ENCODE data around the gene GUCY1A1.

GUCY1A1 gene

DNA sequence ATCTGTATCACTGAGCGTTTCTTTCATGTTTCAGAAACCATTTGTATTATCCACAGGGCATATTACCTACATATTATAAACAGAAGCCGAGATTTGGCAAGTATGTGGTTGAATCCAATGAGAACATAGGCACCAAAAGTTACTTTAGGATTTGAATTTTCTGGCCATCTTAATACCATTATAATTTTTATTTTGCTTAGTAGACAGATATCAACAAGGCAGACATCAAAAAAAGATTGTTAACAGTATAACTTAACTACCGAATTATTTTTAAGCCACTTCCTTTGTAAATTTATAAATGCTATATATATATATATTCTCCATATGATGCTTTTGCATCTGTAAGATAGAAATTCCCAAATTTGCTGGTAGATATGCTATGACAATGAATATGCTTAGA, 94.4 kb downstream of the GUCY1A1 start:
- no peaks in the 10 kb centered on the region for H3K36me3 ChIP-seq
- no peaks in the 10 kb centered on the region for H3K9me3 ChIP-seq (ENCODE audit: severe bottlenecking)
- no peak for DNase-seq
- H3K27ac ChIP-seq = no peak overlapping the region
- H3K27me3 ChIP-seq (ENCODE audit: insufficient read depth, low read depth, severe bottlenecking) = no peaks in the 10 kb centered on the region
- TF ChIP-seq CTCF (IDR thresholded peaks at IDR 0.05; ENCODE audit: low read depth, low read length) = no peak
- no peak overlapping the region for H3K4me3 ChIP-seq (ENCODE audit: low read depth, low read length)

DNA sequence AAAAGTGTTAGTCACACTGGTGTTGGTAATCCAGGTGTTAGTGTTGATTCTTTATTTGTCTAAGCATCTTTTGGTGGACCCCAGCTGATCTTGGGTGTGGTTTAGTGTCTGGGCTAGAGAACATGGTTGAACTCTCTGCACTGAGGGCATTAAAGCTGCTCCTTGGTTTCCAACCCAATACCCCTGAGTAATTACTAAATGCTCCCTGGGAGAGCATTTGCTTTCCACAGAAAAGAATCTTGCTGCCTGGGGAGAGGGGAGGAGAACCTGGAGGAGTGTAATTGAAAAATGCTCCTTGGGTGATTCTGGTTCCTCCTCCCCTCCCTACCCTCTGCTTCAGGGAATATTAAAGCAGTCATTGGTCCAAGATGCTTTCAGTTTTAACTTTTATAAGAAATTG, 95.3 kb downstream of the GUCY1A1 start:
- TF ChIP-seq CTCF (IDR thresholded peaks at IDR 0.05; ENCODE audit: low read depth, low read length) = no peak
- no peak for DNase-seq
- no peaks in the 10 kb centered on the region for H3K27me3 ChIP-seq (ENCODE audit: insufficient read depth, low read depth, severe bottlenecking)
- no peak overlapping the region for H3K4me3 ChIP-seq (ENCODE audit: low read depth, low read length)
- H3K9me3 ChIP-seq (ENCODE audit: severe bottlenecking) = no peaks in the 10 kb centered on the region
- no peak overlapping the region for H3K27ac ChIP-seq
- no peaks in the 10 kb centered on the region for H3K36me3 ChIP-seq

- no peak for TF ChIP-seq CTCF (IDR thresholded peaks at IDR 0.05; ENCODE audit: low read depth, low read length)
- Histone ChIP-seq H3K27ac (no peak overlapping the region), H3K27me3 (ENCODE audit: insufficient read depth, low read depth, severe bottlenecking) (no peaks in the 10 kb centered on the region), H3K9me3 (ENCODE audit: severe bottlenecking) (no peaks in the 10 kb centered on the region), H3K4me3 (ENCODE audit: low read depth, low read length) (no peak overlapping the region), H3K36me3 (no peaks in the 10 kb centered on the region)
- DNase-seq = no peak
Observed at GRCh38 chr4:155762334-155762733, 95.7 kb downstream of the GUCY1A1 start.

- Histone ChIP-seq H3K27me3 (ENCODE audit: insufficient read depth, low read depth, severe bottlenecking) (no peaks in the 10 kb centered on the region), H3K27ac (no peak overlapping the region), H3K9me3 (ENCODE audit: severe bottlenecking) (no peaks in the 10 kb centered on the region), H3K4me3 (ENCODE audit: low read depth, low read length) (no peak overlapping the region), H3K36me3 (no peaks in the 10 kb centered on the region)
- DNase-seq = no peak
- TF ChIP-seq CTCF (IDR thresholded peaks at IDR 0.05; ENCODE audit: low read depth, low read length) = no peak
Observed at GRCh38 chr4:155763551-155763950, 96.9 kb downstream of the GUCY1A1 start.

GRCh38 chr4:155765149-155765548, 98.5 kb downstream of the GUCY1A1 start:
- no peak for DNase-seq
- no peak overlapping the region for H3K27ac ChIP-seq
- H3K27me3 ChIP-seq (ENCODE audit: insufficient read depth, low read depth, severe bottlenecking) = no peaks in the 10 kb centered on the region
- H3K9me3 ChIP-seq (ENCODE audit: severe bottlenecking) = no peaks in the 10 kb centered on the region
- H3K4me3 ChIP-seq (ENCODE audit: low read depth, low read length) = no peak overlapping the region
- H3K36me3 ChIP-seq = no peaks in the 10 kb centered on the region
- no peak for TF ChIP-seq CTCF (IDR thresholded peaks at IDR 0.05; ENCODE audit: low read depth, low read length)

GRCh38 chr4:155766622-155767021, 100.0 kb downstream of the GUCY1A1 start:
- H3K4me3 ChIP-seq (ENCODE audit: low read depth, low read length) = no peak overlapping the region
- no peaks in the 10 kb centered on the region for H3K27me3 ChIP-seq (ENCODE audit: insufficient read depth, low read depth, severe bottlenecking)
- H3K27ac ChIP-seq = no peak overlapping the region
- no peaks in the 10 kb centered on the region for H3K36me3 ChIP-seq
- no peak for TF ChIP-seq CTCF (IDR thresholded peaks at IDR 0.05; ENCODE audit: low read depth, low read length)
- DNase-seq = no peak
- H3K9me3 ChIP-seq (ENCODE audit: severe bottlenecking) = no peaks in the 10 kb centered on the region
